HG03108 (cell line): ENCODE data around the gene DMRT1.
"Not testable (repeated sequence)": the region's sequence is repeated elsewhere in the genome, so short reads cannot be mapped to it uniquely, and the experiment has no call there.

Source experiments
- ATAC-seq: cut with Tn5 transposase; IDR thresholded peaks from one replicate; pipeline ENCODE4 v1.9.1; 2021; ENCODE audit warnings: moderate library complexity; ENCODE audit not compliant: unreplicated experiment

Gene DMRT1

DNA sequence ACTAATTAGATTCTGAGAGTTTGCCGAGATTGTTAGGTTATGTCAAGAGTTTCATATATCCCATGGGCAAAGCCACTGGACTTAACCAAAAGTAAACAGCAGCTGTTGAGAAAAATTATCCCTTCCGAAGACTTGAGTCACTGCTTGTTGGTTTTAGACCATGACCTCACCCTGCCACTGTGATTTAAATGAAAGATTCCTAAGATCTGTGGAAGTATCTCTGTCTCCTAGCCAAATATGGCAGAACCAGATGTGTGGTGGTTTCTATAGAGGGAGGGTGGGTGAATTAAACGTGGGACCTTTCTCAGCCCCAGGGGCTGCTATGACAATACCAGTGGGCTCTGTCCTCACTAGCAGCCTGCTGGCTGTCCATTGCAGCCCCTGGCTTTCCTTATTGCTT lies 154.3 kb downstream of the DMRT1 start:
- no peak for ATAC-seq

DNA sequence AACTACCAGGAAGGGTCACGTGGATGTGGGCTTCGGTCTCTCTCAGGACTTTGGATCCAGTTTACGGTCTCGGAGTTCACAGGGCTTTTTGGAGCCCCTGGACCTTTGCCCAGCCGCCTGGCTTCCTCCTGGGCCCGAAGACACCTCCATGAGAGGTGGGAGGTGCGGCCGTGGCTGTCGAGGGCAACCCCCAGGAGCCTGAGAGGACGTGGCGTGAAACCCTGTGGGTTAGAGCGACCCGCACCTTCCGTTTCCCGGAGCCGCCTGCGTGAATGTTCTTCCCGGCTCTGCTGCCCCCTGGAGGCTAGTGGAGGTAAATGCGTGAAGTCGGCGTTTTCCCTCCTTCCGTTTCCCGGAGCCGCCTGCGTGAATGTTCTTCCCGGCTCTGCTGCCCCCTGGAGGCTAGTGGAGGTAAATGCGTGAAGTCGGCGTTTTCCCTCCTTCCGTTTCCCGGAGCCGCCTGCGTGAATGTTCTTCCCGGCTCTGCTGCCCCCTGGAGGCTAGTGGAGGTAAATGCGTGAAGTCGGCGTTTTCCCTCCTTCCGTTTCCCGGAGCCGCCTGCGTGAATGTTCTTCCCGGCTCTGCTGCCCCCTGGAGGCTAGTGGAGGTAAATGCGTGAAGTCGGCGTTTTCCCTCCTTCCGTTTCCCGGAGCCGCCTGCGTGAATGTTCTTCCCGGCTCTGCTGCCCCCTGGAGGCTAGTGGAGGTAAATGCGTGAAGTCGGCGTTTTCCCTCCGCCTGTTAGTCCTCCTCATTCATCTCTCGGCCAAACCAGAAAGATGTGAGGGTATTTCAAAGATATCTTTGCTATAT lies 157.0 kb downstream of the DMRT1 start:
- not testable (repeated sequence) for ATAC-seq

DNA sequence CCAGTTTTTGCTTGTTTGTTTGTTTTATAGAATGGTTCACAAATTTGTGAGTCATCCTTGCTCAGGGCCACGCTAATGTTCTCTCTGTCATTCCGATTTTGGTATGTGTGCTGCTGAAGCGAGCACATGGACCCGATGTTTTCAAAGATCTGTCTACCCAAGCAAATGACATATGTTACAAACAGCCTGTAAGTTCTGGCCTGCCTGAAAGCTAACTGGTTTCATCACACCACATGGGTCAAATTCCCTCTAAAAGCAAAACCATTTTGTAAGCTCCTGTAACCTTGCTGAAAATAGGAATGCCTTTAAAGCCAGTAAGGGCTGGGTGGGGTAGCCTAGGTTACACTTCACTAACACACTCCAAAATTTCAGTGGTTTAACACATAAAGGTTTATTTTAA lies 160.3 kb downstream of the DMRT1 start:
- no peak for ATAC-seq

DNA sequence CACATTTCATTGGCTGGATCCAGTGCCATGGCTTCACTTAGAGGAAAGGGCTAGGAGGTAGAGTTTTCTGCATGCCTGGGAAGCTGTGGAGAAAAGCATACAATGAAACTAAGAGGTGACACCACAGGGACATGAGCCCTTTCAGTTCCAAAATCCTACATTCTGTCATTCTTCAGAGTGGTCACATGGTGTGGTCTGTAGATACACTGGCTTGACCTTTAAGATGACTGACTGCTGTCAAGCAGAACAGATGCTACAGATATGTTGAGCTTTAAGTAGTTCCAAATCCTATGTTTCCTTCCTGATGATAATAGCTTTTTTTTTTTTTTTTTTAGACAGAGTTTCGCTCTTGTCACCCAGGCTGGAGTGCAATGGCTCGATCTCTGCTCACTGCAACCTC lies 161.2 kb downstream of the DMRT1 start:
- ATAC-seq = no peak

DNA sequence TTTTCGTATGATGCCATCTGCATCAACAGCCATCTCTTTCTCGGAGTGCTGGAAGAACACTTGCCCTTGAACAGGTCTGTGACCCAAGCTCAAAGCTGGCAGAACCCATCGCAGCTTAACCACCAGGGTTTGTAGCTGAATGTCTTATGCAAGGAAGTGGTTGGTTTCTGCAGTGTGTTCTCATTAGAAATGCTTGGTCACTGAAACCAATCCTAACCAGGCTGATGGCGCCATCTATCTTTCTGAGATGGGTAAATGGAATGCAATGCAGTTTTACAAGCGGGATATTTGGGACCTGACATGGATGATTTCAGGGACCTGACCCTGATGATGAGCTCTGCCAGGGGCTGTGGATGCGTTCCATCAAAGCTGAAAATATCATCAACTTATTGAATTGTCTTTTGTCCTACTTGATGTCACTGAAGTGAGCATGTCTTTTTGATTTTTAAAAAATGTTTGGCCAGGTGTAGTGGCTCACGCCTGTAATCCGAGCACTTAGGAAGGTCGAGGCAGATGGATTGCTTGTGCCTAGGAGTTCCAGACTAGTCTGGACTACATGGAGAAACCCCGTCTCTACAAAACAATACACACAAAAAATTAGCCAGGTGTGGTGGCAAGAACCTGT lies 163.7 kb downstream of the DMRT1 start:
- peak; percentile 76 for ATAC-seq

DNA sequence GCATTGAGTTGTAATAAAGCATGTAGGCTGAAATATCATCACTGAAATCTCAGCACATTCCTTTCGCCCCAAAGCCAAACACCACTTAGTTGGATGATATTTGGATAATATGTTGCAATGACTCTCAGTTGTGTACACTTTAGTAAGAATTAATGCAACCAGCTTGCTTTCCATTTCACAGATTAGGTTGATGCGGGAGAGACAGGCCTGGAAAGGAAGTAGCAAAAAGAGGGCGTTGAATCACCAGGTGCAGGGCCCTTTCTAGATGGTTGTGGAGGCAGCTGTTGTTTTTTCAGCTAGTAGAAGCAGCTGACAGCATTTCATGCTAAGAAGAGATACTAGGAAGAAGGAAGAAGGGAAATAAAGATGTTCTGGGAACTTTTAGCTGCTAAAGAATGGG lies 165.8 kb downstream of the DMRT1 start:
- ATAC-seq = no peak

DNA sequence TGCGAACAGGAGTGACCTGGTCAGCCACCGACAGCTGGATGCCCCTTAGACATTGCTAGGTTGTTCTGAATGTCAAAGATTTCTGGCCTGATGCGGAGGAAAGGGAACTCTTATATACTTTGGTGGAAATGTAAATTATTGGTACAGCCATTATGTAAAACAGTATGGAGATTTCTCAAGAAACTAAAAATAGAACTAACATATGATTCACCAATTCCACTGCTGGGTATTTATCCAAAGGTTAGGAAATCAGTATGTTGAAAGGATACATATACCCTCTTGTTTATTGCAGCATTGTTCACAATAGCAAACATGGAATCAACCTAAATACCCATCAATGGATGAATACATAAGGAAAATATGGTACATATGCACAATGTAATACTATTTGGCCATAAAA lies 166.7 kb downstream of the DMRT1 start:
- no peak for ATAC-seq

DNA sequence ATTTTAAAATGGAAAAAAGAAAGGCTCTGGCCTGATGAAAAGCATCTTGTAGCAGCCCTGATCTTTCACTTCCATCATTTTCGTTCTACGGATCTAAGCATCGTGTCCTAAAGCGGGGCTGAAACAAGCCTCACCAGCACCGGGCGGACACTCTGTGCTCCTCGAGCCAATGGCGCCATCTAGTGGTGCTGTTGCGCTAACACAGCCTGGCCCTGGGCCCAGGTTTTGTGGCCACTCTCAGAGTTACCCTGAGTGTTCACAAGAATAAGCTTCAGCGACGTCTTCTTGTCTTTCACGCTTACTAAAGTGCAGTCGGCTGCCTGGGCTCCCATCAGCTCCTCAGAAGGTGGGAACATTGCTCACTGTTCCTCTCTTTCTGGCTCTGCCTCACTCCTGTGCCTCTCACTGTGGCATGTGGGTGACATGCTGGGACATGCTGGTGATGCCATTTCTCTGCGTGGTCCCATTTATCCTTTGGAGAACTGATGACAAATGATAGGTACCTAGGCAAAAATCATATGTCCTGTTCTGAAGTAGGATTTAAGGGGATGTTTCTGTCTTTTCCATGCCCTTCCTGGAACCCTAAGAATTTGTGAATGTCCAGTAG lies 167.7 kb downstream of the DMRT1 start:
- peak; percentile 82 for ATAC-seq

DNA sequence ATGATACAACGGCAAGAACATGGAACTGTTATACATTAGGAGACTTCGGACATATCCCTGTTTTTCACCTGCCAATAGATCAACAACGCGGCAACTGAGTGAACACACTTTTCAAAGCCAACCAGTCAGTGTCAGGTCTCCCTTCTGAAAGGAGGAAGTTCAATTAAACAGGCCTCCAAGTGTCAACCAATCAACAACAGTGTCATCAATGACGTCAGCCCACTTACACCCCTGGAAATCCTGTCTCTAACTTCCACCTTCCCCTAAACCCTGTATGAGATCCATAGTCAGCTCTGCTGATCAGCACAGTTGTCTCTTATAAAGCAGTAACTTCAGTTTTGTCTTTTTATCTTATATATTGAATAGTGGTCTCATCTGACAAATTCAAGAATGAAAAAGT lies 171.5 kb downstream of the DMRT1 start:
- no peak for ATAC-seq

DNA sequence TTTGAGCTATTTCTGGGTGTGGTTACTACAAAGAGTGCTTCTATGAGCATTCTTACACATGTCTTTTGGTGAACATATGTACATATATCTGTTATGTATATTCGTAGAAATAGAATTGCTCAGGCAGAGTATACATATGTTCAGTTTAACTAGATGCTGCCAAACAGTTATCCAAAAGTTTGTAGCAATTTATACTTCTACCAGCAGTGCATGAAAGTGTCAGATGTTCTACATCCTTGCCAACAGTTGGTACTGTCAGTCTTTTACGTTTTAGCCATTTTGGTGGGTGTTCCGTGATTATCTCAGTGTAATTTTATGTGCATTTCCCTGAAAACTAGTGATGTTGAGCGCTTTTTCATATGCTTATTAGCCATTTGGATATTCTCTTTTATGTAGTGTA lies 172.7 kb downstream of the DMRT1 start:
- no peak for ATAC-seq

DNA sequence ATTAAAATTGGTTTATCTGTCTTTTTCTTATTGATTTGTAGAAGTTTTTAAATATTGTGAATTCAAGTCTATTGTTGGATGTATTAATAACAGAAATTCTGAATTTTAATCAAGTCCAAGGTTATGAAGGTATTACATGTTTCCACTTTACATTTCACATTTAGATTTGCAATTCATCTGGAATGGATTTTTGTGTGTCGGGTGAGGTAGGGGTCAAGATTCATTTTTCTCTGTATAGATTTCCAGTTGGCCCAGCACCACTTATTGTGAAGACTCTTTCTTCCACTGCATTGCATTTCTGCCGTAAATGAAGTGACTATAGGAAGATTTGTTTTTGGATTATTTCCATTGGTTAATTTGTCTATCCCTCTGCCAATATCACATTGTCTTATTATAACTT lies 173.1 kb downstream of the DMRT1 start:
- ATAC-seq = no peak

DNA sequence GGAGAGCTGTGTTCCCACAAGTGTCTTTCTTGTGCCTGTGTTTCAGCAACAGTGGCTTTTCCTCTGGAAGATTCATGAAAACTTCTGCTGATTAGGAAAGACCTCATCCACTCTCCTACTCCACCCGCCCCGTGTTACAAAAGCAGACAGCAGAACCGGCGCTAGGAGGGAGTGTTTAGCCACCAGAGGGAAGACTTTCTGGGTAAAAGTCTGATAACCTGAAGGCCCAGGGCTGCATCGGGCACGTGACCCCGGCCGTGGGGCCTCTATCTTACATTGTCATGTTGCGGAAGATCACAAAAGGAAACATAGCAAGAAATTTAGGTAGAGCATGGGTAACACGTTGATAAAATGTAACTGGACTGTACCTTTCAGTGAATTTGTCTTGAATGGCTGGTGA lies 176.6 kb downstream of the DMRT1 start:
- ATAC-seq = no peak
